Peyer's patch (tissue), 4 donors: ENCODE measurements around the gene BMP8B.
"Not testable (repeated sequence)": the region's sequence is repeated elsewhere in the genome, so short reads cannot be mapped to it uniquely, and the experiment has no call there.

Experiments
- CTCF ChIP-seq, 6 experiments: fragments of 450-650 bp in 4 of 6; fragments of 200-600 bp in 2 of 6; sonication (generic) in 1 of 6; IDR thresholded peaks; one replicate each; pipeline ENCODE4 v1.5.1; 2017 to 2019; ENCODE audit warnings: antibody characterized with exemption in 6 of 6, mild to moderate bottlenecking in 3 of 6, moderate library complexity in 1 of 6
- POLR2A ChIP-seq, 2 donors: fragments of 450-650 bp; IDR thresholded peaks; one replicate each; pipeline ENCODE4 v1.5.1; 2017; ENCODE audit warnings: antibody characterized with exemption in 2 of 2, mild to moderate bottlenecking in 2 of 2, moderate library complexity in 2 of 2

GRCh38 chr1:39786303-39787107 lies 2.2 kb downstream of the BMP8B start:
- TF ChIP-seq CTCF, POLR2A (IDR thresholded peaks at IDR 0.05): not testable (repeated sequence)
